GM21360 (cell line): ENCODE data around the gene BCL7B.
A peak's percentile ranks its signal among the peaks of the same experiment; 100 is the strongest.
"Not testable (repeated sequence)": the region's sequence is repeated elsewhere in the genome, so short reads cannot be mapped to it uniquely, and the experiment has no call there.

Source experiments
- ATAC-seq: cut with Tn5 transposase; IDR thresholded peaks from one replicate; pipeline ENCODE4 v1.9.1; 2021; ENCODE audit warnings: mild to moderate bottlenecking, moderate library complexity; ENCODE audit not compliant: unreplicated experiment

BCL7B gene

DNA sequence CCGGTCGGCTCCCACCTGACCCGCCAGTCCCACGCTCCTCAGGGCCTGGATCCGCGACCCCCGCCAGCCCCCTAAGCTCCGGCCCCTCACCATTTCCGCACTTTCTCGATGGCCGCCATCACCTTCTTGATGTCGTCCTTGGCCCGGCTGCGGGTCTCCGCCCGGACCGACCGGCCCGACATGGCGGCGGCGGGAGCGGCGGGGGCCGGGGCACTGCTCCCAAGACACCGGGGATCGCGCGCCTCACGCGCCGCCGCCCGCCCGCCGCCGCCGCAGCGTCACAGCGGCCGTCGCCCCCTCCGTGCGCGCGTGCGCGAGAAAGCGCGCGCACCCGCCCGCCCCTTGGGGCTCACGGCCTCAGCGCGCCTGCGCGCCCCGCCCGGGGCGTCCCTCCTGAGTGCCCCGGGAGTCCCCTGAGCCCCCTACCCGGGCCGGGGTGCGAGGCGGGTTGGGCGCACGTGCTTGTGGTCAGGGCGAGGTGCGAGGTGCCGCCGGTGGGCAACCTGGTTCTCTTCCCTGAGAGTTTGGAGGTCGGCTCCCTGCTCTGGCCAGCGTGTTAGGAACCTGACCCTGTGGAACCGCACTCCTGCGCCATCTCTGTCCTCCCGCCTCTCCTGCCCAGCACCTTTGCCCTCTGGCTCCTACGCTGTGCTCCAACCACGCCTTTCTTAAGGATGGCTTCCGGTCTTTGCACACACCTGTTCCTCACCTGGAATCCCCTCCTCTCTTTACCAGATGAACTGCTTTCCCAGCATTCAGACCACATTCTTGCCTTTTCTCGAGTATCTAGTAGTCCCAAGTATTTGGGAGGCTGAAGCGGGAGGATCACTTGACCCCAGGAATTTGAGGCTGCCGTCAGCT lies at the start of gene BCL7B:
TSS of gene BCL7B (minus strand) at position 294 of the 861 bp plus-strand sequence. CDS start at position 182, 112 bp downstream.
- peak; percentile 36 for ATAC-seq

DNA sequence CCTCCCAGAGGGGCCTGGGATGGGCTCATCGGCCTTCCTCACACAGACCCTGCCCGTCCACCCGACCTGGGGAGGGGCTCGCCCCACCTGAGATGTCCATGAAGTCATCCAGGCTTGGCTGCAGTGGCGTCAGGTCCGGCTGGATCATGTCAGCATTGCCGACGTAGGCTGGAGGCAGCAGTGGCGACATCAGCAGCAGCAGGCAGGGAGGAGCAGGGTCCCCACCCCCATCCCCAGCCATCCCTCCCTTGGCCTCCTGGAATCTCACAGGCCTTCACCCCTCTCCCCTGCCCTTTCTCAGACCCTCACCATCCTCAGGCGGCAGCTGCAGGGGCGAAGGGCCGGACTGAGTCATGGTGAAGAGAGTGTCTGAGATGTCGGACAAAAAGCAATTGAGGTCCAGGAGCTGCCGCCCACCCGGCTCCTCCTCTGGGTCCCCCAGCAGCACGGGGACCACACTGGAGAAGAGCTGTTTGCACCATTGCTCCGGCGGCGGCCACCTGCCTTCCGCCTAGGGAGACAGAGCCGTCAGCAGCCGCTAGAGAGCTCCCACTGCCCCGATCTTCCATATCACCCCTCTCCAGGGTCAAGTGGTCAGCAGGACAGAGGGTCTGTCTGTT lies 48.2 kb upstream of the BCL7B start:
- ATAC-seq, result no peak

DNA sequence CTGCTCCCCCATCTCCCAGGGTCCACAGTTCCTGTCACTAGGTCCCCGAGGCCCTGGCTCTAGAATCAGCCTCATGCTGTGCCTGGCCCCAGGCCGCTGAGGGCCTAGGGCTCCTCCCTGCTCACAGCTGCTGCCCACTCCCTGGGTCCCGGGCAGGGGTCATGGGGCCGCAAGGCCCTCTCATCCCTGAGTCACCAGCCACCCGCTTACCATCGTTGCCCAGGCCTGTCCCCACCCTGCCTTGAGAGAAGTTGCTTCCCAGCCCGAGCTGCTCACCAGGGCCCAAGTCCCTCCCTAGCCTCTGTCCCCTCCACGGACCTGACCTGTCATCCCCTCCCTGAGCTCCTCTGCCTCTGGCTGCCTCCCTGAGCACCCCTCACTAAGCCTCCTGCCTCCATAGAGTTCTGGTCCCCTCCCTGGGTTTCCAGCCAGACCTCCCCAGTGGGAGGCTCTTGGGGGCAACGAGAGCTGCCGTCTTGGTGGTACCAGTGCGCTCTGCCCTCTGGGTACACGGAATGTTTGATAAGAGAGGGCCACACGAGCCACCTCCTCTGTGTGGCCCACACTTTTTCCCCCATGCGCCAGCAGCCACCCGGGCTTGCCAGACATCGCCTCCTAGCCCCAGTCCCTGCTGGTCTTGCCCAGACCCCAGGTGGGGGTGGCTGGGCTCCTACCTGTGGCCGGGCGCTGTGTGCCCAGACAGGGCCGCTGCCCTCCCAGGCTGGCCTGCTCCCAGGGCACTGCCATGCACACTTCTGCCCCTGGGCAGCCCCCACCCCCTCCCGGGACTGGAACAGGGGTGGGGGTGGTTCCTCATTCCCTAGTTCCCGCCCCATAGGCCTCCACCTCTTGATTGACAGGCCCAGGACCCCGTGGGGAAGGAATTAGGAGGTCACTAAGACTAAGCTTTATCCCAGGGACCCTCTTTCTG lies 45.5 kb upstream of the BCL7B start:
- ATAC-seq, result no peak

DNA sequence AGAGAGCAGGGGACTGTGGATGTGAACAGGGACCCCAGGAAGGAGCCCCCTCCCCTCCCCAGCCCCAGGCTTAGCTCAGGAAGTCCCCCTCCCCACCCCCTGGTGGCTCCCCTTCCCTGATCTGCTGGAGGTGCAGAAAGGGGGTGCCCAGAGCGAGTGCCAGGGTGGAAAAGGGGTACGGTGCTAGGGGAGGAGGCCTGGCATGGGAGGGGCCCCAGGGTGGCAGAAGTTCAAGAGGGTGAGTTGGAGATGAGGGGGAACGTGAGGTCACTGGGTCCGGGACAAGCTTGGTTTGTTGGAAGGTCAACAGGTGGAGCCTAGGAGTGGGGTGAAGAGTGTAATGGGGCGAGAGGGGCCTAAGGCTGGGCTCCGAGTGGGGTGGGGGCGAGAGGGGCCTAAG lies 42.4 kb upstream of the BCL7B start:
- no peak for ATAC-seq

DNA sequence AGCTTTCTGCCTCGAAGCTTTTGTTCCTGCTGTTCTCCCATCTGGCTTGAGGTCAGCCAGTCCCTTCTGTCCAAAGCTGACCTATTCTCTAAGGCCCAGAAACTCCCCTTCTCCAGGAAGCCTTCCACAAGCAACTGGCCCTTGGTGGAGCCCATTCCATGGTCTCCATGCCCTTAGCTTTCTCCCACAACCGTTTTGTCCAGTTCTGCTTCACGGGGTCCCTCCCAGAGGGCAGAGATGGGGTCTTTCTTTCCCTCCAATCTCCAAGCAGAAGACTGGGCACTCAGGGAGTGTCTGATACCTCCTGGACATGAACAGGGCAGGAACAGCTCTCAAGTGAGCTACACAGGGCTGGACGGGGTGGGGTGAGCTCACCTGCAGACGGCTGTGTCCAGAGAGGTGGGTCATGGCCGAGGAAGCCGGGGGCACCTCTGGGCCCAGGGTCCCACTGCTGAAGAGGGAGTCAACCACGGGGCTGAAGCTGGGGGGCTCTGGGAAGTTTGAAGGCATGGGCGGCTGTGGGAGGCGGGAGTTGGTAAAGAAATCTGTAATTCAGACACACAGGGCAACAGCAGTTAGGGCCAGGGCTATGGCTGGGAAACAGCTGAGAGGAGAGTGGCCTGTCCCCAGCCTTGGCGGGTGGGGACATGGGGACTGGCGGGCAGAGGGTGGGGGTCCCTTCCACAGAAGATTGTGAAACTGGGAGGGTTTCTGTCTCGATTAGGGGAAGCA lies 41.8 kb upstream of the BCL7B start:
- no peak for ATAC-seq

DNA sequence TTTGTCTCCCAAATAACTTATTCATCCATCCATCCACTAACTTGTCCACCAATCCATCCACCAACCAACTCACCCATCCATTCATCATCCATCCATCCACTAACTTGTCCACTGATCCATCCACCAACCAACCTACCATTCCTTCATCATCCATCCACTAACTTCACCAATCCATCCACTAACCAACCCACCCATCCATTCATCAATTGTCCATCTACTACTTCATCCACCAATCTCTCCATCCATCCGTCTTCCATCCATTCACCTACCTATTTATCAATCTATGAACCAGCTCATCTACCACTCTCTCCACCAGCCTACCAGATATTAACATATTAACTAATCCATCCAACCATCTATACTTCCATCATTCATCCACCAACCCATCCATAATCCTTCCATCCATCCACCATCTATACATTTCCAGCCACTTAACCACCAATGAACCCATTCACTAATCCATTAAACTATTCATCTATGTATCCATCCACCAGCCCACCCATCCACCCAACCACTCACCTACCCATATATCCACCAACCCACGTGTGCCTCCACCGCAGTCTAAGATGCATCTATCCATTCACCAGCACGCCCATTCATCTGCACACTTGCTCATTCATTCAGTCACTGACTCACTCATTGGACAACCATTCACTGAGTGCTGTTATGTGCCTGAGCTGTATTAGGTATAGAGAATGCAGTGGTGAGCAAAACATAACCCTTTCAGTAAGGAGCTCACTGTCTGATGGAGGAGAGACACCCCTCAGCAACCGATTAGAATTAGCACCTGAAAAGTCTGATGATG lies 40.7 kb upstream of the BCL7B start:
- no peak for ATAC-seq

DNA sequence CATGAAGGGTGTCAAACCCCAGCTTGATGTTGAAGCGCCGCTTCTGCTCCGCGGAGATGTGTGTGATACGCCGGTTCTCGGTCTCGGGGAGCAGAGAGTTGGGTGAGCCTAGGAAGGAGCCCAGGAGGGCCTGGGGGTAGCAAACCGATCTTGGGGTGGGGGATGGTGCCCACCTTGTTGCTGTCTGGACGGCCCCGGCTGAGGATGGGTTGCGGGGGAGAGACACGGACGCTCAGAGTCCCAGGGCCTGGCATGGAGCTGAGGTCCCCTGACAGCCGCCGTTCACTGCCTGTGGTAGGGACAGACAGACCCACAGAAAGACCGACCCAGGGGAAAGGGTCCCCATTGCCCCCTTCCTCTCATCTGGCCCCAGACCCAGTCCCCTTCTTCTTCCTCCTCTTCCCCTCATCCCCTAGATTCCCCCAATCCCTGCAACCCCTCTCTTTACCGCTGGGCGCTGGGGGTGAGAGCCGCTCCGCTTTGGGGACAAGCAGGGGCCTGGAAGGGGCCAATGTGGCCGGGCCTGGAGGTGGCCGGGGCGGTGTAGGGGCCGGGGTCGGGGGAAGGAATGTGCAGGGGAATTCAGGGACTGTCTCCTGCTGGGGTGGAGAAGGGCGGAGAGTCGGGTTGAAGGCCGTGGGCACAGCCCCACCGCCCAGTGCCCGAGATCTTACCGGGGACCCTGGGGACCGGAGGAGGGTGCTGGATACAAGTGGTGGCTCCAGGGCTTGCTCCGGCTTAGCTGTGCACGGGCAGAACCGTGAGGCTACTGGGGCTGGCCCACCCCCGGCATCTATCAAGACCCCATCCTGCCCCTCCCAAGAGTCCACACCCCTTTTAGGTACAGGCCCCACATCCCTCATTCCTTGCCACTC lies 38.9 kb upstream of the BCL7B start:
- no peak for ATAC-seq

DNA sequence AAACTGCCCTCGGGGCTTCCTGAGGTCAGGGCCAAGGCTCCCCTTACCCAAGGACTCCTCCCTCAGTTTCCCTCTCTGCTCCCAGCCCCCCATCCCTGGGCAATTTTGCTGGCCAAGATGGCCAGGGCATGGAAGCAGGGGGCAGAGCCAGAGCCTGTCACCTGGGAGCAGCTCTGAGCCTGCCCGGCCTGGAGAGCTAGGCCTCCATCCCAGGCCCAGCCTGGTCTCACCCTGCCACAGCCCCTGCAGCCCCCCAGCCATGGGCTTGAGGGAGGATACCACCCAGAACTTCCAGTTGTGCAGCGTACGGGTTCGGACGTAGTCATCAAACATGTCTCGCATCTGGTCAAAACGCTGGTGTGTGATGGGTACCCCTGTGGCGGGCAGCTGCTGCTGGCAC lies 37.9 kb upstream of the BCL7B start:
- no peak for ATAC-seq

DNA sequence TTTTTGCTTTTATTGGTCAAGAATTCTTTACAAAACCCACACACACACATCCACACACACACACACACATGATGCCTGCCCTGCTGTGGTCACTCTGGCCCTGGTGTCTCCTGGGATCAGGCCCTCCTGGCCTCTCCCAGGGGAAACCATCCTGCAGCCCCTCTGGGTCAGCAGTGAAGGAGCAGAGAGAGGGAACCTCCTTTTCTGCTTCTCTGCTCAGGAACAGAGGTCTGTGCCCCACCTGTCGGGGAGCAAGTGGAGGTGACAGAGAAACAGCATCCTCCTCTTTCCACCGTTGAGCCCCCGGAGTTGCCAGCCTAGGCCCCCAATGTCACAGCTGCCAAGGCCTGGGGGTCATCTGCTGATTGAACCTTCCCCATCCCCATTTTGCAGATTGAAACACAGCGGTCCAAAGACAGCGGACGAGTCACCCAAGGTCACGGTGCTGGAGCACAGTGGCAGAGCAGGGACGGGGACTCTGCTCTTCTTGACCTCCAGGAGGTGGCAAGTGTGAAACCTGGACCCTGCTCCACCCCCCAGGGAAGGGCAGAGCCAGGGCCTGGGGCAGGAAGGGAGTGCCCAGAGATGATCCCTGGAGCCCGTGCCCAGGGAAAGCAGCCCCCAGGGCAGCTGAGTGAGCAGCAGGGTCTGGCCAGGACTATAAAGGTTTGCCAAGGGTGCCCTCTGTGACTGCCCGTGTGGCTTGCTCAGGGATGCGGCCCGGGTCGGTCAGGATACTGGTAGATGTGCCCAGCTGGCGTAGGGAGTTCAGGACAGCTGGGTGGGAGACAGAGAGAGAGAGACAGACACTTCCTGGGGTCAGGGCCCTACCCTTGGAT lies 35.9 kb upstream of the BCL7B start:
- ATAC-seq, result no peak

DNA sequence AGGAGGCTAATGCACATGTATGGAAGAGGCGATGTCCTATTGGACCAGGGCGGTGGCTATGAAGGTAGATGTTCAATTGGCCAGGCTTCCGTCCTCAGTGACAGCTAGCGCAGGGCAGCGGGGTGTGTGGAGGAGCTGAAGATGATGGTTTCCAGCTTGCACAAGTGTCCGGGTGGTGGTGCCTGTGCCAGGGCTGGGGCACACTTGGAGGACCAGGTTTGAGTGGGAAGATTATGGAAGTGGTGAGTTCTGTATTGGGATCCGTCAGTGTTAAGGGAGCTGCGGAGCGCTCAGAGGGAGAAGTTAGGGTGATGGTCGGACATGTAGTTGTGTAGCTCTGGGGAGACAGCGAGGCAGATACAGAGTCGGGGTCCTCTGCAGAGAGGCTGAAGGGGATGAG lies 29.4 kb upstream of the BCL7B start:
- ATAC-seq, result no peak

DNA sequence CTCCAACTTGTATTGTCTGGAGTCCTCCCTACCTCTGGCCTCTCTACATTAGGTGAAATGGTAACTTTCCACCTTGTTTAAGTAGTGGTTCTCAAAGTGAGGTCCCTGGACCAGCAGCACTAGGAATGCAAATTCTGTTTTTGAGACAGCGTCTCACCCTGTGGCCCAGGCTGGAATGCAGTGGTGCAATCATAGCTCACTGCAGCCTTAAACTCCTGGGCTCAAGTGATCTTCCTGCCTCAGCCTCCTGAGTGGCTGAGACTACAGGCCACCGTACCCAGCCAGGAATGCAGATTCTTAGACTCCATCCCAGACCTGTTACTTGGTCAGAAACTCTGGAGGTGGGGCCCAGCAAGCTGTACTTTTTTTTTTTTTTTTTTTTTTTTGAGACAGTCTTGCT lies 27.7 kb upstream of the BCL7B start:
- ATAC-seq, result no peak

DNA sequence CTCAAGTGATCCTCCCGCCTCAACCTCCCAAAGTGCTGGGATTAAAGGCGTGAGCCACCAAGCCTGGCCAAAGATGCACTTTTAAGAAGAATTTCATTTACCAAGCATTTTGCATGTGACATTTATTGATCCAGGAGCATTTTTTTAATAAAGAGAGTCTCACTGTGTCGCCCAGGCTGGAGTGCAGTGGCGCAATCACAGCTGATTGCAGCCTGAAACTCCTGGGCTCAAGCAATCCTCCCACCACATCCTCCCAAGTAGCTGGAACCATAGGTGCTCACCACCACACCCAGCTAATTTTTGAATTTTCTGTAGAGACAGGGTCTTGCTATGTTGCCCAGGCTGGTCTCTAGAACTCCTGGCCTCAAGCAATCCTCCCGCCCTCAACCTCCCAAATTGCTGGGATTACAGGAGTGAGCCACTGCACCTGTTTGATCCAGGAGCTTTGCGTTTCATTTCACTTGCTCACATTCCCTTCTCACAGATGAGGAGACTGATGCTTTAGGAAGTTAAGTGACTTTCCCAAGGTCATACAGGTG lies 25.2 kb upstream of the BCL7B start:
- ATAC-seq, result no peak

DNA sequence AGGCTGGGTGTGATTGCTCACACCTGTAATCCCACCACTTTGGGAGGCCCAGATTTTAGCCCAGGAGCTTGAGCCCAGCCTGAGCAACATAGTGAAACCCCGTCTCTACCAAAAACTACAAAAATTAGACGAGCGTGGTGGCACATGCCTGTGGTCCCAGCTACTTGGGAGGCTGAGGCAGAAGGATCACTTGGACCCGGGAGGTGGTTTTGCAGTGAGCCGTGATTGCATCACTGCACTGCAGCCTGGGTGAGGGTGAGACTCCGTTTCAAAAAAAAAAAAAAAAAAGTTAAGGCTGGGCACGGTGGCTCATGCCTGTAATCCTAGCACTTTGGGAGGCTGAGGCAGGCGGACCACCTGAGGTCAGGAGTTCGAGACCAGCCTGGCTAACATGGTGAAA lies 23.5 kb upstream of the BCL7B start:
- ATAC-seq, result not testable (repeated sequence)

DNA sequence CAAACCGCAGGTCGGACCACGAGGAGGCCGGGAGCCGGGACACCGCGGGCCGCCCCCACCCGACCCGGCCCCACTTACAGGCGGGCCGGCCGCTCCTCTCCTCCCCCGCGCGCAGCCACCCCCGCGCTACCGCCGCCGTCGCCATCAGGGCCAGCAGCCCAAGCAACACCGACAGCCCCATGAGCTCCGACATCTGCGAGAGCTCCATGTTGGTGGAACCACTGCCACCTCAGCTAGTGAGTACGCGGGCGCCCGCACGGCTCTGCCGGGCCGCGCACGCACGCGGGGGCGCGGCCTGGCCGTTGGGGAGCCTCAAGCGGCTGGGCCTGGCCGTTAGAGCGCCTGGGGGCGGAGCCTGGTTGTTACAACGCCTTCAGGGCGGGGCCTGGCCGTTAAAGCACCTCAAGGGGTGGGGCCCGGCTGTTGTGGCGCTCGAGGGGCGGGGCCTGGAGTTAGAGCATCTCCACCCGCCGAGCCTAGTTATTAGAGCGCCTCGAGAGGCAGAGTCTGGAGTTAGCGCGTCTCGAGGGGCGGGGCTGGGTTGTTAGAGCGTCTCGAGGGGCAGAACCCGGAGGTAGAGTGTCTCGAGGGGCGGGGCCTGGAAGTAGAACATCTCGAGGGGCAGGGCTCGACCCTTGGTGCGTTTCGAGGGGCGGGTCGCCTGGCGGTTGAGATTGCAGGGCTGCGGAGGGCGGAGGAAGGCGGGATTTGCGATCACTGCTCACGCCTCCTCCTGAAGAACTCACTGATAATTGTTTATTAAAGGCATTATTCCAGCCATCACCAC lies 21.0 kb upstream of the BCL7B start, which contains the start of gene TBL2:
TSS of gene TBL2 (minus strand) at position 238 of the 787 bp plus-strand sequence. CDS start at position 208, 30 bp downstream.
- peak; percentile 86 for ATAC-seq

DNA sequence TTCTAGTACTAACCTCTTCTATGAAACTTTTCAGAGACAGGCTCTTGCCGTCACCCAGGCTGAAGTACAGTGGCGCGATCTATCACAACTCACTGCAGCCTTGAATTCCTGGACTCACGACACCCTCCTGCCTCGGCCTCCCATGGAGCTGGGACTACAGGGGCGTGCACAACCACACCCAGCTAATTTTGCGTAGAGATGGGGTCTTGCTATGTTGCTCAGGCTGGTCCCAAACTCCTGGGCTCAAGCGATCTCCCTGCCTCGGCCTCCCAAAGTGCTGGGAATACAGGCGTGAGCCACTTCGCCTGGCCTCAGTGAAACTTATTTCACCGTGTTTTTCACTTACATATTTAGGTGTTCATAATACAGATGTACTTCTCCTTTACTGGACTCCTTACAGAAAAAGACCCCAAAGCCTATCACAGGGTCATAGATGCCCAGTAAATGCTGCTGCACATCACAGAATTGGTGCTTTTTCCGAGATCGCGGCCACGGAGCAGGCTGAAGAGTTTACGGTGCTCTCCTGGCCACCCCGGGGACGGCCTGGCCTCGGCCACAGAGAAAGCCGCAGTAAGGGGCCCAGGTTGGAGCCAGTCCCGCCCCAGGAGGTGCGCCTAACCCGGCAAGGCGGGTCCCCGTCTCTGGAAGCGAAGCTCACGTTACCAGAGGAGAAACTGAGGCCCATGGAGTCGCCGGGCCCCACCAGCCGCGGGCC lies 20.3 kb upstream of the BCL7B start:
- peak; percentile 2 for ATAC-seq

DNA sequence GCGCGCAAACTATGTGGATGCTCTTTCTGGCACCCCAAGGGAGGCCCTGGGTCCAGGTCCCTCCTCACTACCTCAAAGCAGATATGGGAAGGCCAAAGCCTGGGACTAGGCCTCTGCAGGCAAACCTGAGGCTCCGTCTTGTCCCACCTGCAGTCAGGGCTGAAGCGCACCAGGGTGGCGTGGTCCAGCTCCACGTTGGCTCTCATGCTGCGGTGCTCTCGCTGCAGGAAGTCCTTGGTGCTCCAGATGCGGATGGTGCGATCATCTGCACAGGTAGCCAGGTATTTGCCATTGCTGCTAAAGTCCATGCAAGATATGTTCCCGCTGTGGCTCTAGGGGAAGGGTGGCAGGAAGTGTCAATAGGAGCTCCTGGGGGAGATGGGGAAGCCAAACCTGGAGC lies 16.3 kb upstream of the BCL7B start:
- no peak for ATAC-seq
